Midbrain (tissue), 1 donor: Measurements from ENCODE around the gene DPYSL5.
A peak's percentile ranks its signal among the peaks of the same experiment; 100 is the strongest.

ENCODE experiments used
- DNase-seq: peaks from one replicate; lab custom pipeline; 2025; lab: John Stamatoyannopoulos, UW

The DPYSL5 gene

DNA sequence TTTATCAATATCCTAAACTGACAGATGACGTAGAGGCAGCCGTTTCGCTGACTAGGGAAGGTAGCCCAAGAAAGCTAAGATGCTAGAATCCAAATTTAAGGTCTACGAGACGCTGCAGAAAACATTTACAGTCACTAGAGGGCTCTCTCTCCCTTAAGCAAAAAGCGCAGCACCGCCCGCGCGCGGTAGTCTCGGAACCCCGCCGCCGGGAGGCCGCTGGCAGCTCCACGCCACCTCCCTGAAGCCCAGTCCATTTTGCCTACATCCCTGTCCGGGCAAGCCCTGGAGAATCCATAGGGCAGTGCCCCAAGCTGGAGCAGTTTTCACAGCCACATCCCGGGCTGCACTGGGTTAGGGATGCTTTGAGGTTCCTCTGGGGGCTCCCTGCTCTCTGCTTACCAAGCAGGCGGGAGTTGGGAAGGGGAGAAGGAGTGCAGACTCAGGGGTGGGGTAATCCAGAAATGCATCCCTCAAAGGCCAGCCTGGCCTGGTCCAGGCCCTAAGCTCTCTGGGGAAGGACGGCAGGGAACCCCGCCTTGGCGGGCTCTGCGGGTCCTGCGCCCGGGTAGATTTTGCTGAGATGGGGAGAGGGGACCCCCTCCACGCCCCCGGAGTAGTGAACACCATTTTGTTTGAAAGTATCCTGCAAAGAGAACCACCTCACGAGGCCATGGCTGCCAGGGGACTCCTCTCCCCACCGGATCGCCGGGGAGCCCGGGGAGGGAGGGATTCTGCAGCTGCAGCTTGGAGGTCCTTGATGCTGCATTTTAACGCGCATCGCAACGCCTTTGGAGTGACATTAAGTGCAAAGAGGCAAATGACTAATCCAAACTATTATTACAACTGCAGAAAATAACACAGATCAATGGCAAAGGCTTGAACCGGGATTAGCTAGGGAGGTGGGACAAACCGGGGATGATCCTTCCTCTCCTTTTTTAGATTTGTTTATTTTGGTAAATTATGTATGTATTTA is 1.3 kb upstream of the DPYSL5 start:
- peak; percentile 83 for DNase-seq

DNA sequence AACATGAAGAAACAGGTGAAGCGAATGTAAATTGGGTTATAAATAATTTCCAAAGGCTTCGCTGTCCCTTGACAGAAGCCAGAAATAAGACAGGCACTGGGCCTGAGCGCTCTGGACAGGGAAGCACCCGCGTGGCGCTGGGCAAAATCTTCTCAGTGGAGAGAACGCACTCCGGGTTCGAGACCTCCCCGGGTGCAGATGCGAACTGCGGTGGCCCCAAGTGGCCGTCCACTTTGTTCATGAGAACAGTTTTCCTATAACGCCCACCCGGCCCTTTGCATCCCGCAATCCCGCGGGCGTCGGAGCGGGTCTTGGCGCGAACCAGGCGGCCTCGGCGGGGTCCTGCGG is 651 bp upstream of the DPYSL5 start:
- DNase-seq = peak; percentile 28

GRCh38 chr2:26848336-26849055 is 564 bp downstream of the DPYSL5 start:
- peak; percentile 28 for DNase-seq

DNA sequence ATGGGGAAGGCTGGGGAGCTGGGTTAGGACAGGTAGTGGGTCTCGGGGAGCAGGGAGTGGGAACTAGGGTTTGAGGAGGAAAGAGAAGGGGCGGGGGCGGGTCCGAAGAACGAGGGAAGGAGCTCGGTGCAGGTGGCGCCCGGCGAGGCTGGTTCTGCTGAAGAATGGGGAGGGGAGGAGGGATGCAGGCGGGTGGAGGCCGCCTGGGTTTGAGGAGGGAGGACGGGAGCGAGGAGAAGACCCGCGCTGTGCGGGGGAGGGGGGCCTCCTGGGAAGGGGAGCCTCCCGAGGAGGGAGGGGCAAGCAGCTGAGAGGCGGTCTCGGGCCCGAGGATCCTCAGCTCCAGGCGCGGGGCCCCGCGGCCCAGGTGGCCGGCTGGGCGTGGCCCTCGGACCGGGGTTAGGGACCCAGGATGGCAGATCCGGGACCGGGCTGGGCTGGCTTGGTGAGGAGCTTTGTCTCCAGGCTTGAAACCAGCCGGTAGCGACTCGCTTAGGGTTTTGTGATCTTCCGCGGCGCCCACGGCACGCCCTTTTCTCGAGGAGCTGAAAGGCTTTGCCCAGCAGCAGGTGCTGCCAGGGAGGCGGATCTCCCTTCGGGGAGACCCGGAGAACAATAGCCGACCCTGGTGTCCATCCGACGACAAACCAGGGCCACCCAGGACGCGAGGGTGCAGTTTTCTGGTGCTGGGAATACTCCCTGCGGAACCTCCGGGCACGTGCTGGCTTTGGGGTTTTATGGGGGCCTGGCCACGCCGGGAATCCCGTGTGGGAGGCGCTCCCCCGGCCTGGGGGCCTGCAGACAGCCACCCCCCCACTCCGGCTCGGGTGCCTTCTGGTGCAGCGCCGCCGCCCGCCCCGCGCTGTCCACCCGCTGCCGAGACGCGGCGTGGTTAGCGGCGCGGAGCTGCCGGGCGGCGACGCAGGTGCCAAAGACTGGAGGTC is 1.4 kb downstream of the DPYSL5 start:
- peak; percentile 43 for DNase-seq

GRCh38 chr2:26850000-26850431 is 2.1 kb downstream of the DPYSL5 start:
- DNase-seq = no peak

DNA sequence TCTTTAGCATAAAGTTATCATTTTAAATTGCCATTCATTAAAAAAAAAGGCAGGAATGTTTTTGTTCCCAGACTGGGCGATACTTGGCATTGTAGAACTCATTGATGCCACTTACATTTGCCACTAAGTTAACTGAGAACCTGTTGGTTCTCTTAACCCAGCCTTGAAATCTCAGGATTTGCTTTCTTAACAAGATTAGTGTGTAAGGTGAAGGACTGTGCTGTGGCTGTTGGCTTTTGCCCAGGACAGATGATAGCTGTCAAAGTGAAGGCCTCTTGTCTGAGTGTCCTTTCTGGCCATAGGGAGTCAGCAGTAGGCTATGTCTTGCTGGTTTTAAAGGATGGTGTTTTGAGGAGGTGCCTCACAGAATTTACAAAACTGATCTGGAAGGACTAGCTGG is 2.6 kb downstream of the DPYSL5 start:
- no peak for DNase-seq

GRCh38 chr2:26852405-26853306 is 4.7 kb downstream of the DPYSL5 start:
- DNase-seq = peak; percentile 54

DNA sequence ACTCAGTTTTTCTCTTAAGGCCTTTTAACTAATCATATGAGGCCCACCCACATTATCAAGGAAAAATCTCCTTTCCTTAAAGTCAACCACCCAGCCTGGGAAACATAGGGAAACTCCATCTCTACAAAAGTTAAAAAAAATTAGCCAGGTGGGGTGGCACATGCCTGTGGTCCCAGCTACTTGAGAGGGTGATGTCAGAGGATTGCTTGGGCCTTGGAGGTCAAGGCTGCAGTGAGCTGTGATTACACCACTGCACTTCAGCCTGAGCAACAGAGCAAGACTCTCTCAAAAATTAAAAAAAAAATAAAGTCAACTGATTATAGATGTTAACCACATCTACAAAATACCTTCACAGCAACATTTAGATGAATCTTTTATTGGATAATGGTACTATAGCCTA is 5.8 kb downstream of the DPYSL5 start:
- no peak for DNase-seq

DNA sequence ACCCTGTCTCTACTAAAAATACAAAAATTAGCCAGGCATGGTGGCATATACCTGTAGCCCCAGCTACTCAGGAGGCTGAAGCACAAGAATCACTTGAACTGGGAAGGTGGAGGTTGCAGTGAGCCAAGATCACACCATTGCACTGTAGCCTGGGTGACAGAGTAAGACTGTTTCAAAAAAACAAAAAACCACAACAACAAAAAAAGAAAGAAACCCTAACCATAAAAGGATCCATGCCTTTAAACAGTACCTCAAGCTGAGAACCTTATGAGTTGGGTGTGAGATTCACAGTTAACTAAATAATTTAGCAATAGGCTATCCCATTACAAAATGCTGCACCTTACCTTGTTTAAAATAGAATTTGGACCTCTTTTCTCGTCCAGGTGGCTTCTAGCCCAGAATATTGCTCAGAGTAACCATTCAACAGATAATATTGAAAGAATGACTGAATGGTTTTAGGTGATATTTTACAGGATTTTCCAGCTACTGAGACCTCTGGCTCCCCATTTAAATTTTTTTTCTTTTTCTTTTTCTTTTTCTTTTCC is 6.4 kb downstream of the DPYSL5 start:
- DNase-seq = no peak

DNA sequence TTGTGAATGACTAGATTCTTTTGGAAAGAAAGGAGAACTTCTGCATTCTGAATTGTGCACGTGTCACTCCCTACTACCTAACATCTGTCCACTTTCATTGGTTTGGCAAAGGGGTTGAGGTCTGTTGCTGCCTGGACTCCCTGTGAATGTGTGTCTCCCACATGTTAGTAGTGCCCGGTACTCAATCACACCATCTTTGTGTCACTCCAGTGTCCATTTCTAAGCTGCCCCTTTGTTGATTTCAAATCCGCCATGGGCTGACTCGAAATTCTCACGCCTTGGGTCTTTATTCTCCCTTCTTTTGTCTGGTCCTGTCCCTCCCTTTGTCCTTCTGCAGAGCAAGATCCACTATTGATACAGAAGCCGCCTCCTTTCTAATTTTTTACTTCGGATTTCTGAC is 7.5 kb downstream of the DPYSL5 start:
- no peak for DNase-seq

DNA sequence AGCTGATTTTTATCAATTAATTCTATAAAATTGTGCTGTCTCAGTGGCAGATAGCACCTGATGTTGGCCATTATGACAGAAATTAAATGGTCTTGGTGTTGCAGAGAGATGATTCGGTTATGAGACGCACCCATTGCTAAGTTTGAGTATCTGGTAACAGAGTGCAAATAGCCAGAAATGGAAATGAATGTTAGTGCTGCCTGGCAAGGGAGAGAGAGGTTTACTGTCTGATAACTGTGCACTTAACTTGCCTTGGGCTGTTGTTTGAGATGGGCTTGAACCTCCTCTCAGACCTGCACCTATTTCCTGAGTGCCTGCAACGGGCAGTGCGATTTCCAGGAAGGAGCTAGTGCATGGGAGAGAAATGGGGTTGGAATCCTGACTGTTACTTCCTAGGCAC is 11.7 kb downstream of the DPYSL5 start:
- DNase-seq = no peak

- no peak for DNase-seq
These were observed 12.4 kb downstream of the DPYSL5 start for GRCh38 chr2:26860211-26860850.

GRCh38 chr2:26861610-26862224 is 13.8 kb downstream of the DPYSL5 start:
- DNase-seq = no peak

- no peak for DNase-seq
These were observed 16.3 kb downstream of the DPYSL5 start for GRCh38 chr2:26864226-26864625.

DNA sequence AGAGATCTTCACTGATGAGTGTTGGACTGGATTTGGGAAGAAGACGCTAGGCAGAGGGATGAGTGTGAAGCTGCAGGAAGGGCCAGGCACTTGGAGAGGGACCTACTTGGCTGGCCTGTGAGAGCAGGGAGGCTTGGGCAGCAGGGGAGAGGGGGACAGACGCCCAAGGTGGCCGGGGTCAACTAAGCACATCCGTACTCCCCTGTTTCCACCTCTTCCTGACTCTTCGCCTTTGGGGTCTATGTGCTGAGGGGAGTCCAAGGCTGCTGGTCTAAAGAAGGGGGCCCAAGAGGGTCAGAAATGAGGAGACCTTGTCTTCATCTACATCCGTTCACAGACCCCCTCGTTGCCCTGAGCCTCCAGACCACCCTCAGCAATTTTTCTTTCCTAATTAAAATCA is 16.7 kb downstream of the DPYSL5 start:
- DNase-seq = no peak

GRCh38 chr2:26870585-26871095 is 22.7 kb downstream of the DPYSL5 start:
- DNase-seq = no peak

- no peak for DNase-seq
These were observed 25.5 kb downstream of the DPYSL5 start for GRCh38 chr2:26873286-26873983.

DNA sequence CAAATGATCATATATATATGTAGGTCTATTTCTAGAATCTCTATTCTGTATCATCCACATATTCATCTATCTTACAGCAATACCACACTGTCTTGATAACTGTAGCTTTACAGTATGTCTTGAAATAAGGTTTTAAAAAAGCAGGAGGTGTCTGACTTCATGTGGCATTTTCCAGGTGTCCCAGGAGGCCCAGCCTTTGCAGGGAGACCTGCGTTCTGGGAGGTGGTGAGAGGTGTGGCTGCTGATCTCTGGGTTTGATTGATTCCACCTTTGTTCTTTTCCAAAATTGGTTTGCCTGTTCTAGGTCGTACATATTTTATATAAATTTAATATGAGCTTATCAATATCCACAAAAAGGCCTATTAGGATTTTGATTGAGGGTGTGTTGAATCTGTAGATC is 26.6 kb downstream of the DPYSL5 start:
- no peak for DNase-seq

DNA sequence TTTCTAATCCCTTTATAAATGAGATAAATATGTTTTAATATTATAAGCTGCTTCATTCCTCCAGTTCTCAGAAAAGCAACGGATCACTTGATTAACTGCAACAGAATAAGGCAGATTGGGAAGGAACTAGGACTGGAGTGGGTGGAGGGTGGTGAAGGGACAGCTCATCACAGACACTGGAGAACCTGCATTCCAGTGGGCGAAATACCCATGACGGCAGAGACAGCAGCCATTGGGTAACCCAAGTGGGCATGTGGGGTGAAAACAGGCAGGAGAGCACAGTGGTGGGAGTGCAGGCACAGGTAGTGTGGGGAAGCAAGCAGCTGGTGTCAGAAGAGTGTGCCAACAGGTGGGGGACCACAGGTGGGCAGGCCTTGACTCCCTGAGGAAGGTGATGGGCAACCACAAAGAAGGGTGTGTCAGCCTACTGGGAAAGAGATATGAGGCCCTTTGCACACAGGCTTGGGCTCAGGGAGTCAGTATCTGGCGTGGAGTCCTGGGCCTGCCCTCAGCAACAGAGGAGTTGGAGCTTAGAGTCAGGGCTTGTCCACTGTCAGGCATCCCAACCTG is 27.2 kb downstream of the DPYSL5 start:
- no peak for DNase-seq
